Measurements from ENCODE around the gene SOX1.

The SOX1 gene

DNA sequence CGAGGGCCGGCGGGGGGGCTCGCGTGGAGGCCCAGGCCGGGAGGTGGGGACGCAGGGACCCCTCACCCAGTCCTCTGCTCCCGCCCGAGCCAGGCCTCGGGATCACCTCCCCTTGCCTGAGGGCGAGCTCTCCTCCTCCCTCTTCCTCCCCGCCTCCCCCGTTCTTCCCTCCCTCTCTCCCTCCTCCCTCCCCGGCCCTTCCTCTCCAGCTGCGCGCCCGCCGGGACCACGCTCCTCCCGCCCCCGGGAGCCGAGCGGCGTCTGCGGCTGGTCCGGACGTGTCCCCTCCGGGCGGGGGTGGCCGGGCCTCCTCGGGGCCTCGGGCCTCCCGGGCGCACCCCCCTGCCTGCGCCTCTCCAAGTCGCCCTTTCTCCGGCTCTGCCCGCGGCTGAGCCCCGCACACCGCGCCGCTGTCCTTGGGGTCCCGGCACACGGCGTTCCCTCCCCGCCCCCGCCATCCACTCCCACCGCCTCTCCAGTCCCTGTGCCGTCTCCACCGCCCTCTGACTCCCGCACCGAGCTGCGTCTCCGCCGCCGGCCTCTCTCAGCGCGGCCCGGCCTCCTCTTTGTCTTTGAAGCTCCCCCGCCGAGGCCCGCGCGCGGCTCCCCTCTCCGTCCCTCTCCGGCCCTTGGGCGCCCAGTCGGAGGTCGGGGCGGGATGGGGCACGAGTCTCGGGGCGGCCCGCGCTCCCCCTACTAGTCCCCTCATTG lies 5.7 kb downstream of the SOX1 start (continued):
- TF ChIP-seq ZNF114 (tag by site-specific recombination; IDR thresholded peaks at IDR 0.05) (no peak), ZEB2 (tag by site-specific recombination; IDR thresholded peaks at IDR 0.05) (no peak; the same call in 1 of the 2 replicates), ZIC2 (tag by site-specific recombination; IDR thresholded peaks at IDR 0.05) (peak; percentile 97), SP2 (tag by site-specific recombination; IDR thresholded peaks at IDR 0.05) (peak; percentile 84), ZNF146 (tag by site-specific recombination; IDR thresholded peaks at IDR 0.05) (no peak), ZBTB20 (tag by site-specific recombination; IDR thresholded peaks at IDR 0.05) (peak; percentile 50), HIC1 (tag by site-specific recombination; IDR thresholded peaks at IDR 0.05) (no peak), KLF9 (tag by site-specific recombination; IDR thresholded peaks at IDR 0.05; ENCODE audit: low read depth) (0 out of 2 replicates have a peak, but pooled peaks have one; percentile 38), ZNF37A (tag by site-specific recombination; IDR thresholded peaks at IDR 0.05) (no peak), SP3 (tag by site-specific recombination; IDR thresholded peaks at IDR 0.05) (peak; percentile 59), ZNF341 (tag by site-specific recombination; IDR thresholded peaks at IDR 0.05; ENCODE audit: low read depth) (peak; percentile 91), OSR2 (tag by site-specific recombination; IDR thresholded peaks at IDR 0.05) (peak; percentile 42), ZFHX2 (tag by site-specific recombination; conservative IDR thresholded peaks at IDR 0.05) (peak; percentile 91), ZNF423 (tag by site-specific recombination; IDR thresholded peaks at IDR 0.05) (peak; percentile 78), ZNF133 (tag by site-specific recombination; IDR thresholded peaks at IDR 0.05) (no peak), ZNF223 (tag by site-specific recombination; IDR thresholded peaks at IDR 0.05) (peak; percentile 66), ZNF324 (tag by site-specific recombination; IDR thresholded peaks at IDR 0.05) (0 out of 2 replicates have a peak, but pooled peaks have one; percentile 35)
- TF ChIP-seq, protein P1, sequence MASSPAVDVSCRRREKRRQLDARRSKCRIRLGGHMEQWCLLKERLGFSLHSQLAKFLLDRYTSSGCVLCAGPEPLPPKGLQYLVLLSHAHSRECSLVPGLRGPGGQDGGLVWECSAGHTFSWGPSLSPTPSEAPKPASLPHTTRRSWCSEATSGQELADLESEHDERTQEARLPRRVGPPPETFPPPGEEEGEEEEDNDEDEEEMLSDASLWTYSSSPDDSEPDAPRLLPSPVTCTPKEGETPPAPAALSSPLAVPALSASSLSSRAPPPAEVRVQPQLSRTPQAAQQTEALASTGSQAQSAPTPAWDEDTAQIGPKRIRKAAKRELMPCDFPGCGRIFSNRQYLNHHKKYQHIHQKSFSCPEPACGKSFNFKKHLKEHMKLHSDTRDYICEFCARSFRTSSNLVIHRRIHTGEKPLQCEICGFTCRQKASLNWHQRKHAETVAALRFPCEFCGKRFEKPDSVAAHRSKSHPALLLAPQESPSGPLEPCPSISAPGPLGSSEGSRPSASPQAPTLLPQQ (tag by site-specific recombination; IDR thresholded peaks at IDR 0.05): peak; percentile 74
- TF ChIP-seq, protein P2, sequence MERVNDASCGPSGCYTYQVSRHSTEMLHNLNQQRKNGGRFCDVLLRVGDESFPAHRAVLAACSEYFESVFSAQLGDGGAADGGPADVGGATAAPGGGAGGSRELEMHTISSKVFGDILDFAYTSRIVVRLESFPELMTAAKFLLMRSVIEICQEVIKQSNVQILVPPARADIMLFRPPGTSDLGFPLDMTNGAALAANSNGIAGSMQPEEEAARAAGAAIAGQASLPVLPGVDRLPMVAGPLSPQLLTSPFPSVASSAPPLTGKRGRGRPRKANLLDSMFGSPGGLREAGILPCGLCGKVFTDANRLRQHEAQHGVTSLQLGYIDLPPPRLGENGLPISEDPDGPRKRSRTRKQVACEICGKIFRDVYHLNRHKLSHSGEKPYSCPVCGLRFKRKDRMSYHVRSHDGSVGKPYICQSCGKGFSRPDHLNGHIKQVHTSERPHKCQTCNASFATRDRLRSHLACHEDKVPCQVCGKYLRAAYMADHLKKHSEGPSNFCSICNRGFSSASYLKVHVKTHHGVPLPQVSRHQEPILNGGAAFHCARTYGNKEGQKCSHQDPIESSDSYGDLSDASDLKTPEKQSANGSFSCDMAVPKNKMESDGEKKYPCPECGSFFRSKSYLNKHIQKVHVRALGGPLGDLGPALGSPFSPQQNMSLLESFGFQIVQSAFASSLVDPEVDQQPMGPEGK (tag by site-specific recombination; IDR thresholded peaks at IDR 0.05): peak; percentile 60; the same call in 1 of the 2 replicates
- TF ChIP-seq, protein P3, sequence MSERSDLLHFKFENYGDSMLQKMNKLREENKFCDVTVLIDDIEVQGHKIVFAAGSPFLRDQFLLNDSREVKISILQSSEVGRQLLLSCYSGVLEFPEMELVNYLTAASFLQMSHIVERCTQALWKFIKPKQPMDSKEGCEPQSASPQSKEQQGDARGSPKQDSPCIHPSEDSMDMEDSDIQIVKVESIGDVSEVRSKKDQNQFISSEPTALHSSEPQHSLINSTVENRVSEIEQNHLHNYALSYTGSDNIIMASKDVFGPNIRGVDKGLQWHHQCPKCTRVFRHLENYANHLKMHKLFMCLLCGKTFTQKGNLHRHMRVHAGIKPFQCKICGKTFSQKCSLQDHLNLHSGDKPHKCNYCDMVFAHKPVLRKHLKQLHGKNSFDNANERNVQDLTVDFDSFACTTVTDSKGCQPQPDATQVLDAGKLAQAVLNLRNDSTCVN (tag by site-specific recombination; optimal IDR thresholded peaks at IDR 0.05): peak; percentile 82
- TF ChIP-seq, protein P4, sequence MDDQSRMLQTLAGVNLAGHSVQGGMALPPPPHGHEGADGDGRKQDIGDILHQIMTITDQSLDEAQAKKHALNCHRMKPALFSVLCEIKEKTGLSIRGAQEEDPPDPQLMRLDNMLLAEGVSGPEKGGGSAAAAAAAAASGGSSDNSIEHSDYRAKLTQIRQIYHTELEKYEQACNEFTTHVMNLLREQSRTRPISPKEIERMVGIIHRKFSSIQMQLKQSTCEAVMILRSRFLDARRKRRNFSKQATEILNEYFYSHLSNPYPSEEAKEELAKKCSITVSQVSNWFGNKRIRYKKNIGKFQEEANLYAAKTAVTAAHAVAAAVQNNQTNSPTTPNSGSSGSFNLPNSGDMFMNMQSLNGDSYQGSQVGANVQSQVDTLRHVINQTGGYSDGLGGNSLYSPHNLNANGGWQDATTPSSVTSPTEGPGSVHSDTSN (CRISPR knock-in tag; IDR thresholded peaks at IDR 0.05): no peak
